SK-N-SH treated with all-trans-retinoic acid at 6 μM for 48 hours (cell line): ENCODE data around the gene RGS9.

ENCODE experiments used
- ATAC-seq: fragments of 200-7000 bp; cut with Tn5 transposase; 3 replicates; pipeline ENCODE4 v1.9.1; 2020; ENCODE audit warnings: mild to moderate bottlenecking, moderate library complexity
- ARNTL ChIP-seq: fragments of 450-650 bp; formaldehyde crosslinking; IDR thresholded peaks from 2 replicates; pipeline ENCODE4 v1.5.0; 2020; ENCODE audit warnings: low read depth, mild to moderate bottlenecking, moderate library complexity, borderline replicate concordance
- BACH2 ChIP-seq: fragments of 250-450 bp; sonication (Bioruptor Pico); IDR thresholded peaks from 2 replicates; pipeline ENCODE4 v1.9.0; 2021; ENCODE audit warnings: mild to moderate bottlenecking, borderline replicate concordance
- CSDC2 ChIP-seq: fragments of 250-450 bp; sonication (Bioruptor Pico); IDR thresholded peaks from 2 replicates; pipeline ENCODE4 v1.5.0; 2020; ENCODE audit warnings: mild to moderate bottlenecking, moderate library complexity
- ESRRG ChIP-seq: fragments of 250-450 bp; sonication (Bioruptor Pico); IDR thresholded peaks from 2 replicates; pipeline ENCODE4 v1.6.1; 2021; ENCODE audit warnings: mild to moderate bottlenecking
- ISL1 ChIP-seq: fragments of 250-450 bp; sonication (Bioruptor Pico); IDR thresholded peaks from 2 replicates; pipeline ENCODE4 v2.1.2; 2022; ENCODE audit warnings: mild to moderate bottlenecking, moderate library complexity
- OSR1 ChIP-seq: fragments of 250-450 bp; sonication (Bioruptor Pico); IDR thresholded peaks from 2 replicates; pipeline ENCODE4 v1.8.0; 2022; ENCODE audit warnings: moderate library complexity, mild to moderate bottlenecking, inconsistent platforms
- PPARA ChIP-seq: fragments of 250-450 bp; sonication (Bioruptor Pico); IDR thresholded peaks from 2 replicates; pipeline ENCODE4 v1.5.0; 2020; ENCODE audit warnings: mild to moderate bottlenecking, borderline replicate concordance
- RARB ChIP-seq: fragments of 250-450 bp; sonication (Bioruptor Pico); IDR thresholded peaks from 2 replicates; pipeline ENCODE4 v1.8.0; 2021; ENCODE audit warnings: mild to moderate bottlenecking, moderate library complexity
- SNAI2 ChIP-seq: fragments of 250-450 bp; sonication (Bioruptor Pico); IDR thresholded peaks from 2 replicates; pipeline ENCODE4 v1.5.0; 2020; ENCODE audit warnings: mild to moderate bottlenecking, moderate library complexity
- TCF4 ChIP-seq: fragments of 250-450 bp; sonication (Bioruptor Pico); IDR thresholded peaks from 2 replicates; pipeline ENCODE4 v1.8.0; 2021; ENCODE audit warnings: mild to moderate bottlenecking, moderate library complexity, borderline replicate concordance
- TOX ChIP-seq: fragments of 250-450 bp; sonication (Bioruptor Pico); IDR thresholded peaks from 2 replicates; pipeline ENCODE4 v1.8.0; 2021; ENCODE audit warnings: mild to moderate bottlenecking, moderate library complexity, borderline replicate concordance
- ZC3H10 ChIP-seq: fragments of 250-450 bp; sonication (Bioruptor Pico); IDR thresholded peaks from 2 replicates; pipeline ENCODE4 v1.5.1; 2021; ENCODE audit warnings: mild to moderate bottlenecking, moderate library complexity
- ZFP3 ChIP-seq: fragments of 250-450 bp; sonication (Bioruptor Pico); IDR thresholded peaks from 2 replicates; pipeline ENCODE4 v1.5.0; 2020; ENCODE audit warnings: mild to moderate bottlenecking, moderate library complexity
- ZNF565 ChIP-seq: fragments of 450-650 bp; formaldehyde crosslinking; conservative IDR thresholded peaks from 2 replicates; pipeline ENCODE4 v1.5.0; 2020; ENCODE audit warnings: low read depth, mild to moderate bottlenecking, moderate library complexity
- ZNF70 ChIP-seq: fragments of 450-650 bp; formaldehyde crosslinking; IDR thresholded peaks from 2 replicates; pipeline ENCODE4 v1.5.0; 2020; ENCODE audit warnings: mild to moderate bottlenecking, moderate library complexity
- TF ChIP-seq, protein P1 (sequence below): fragments of 250-450 bp; sonication (Bioruptor Pico); IDR thresholded peaks from 2 replicates; pipeline ENCODE4 v1.8.0; 2021; ENCODE audit warnings: low read depth, mild to moderate bottlenecking, moderate library complexity, borderline replicate concordance
- TF ChIP-seq, protein P2 (sequence below): fragments of 250-450 bp; sonication (Bioruptor Pico); IDR thresholded peaks from 2 replicates; pipeline ENCODE4 v1.5.1; 2021; ENCODE audit warnings: mild to moderate bottlenecking, moderate library complexity
- TF ChIP-seq, protein P3 (sequence below): fragments of 250-450 bp; sonication (Bioruptor Pico); IDR thresholded peaks from 2 replicates; pipeline ENCODE4 v1.5.0; 2020; ENCODE audit warnings: mild to moderate bottlenecking, moderate library complexity

The RGS9 gene

DNA sequence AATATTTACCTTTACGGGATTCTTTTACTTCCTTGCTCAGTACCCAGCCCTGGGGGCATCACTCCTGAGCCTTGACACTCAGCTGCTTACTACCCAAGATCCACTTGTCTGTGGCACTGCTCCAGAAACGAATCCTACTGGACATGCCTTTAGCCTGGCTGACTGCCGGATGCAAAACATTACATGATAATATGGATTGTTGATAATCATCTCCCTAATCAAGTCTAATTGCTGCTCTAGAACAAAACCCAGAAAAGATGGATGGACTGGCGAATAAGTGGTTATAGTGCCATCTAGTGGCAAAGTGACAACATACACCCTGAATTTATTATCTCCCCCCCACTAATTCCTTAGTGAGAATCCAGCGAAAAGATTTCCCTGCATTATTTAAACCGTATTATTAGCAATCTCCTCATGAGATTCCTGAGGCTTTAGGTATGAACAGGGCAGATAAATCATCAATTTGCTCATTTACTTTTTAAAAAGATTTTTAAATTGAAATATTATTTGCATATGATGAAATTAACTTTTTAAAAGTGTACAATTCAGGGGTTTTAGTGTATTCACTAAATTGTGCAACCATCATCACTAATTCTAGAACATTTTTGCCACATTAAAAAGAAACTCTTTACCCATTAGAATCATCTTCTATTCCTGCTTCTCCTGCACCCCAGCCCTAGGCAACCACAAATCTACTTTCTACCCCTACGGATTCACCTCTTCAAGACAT is 61.6 kb downstream of the RGS9 start (continued):
- TF ChIP-seq, protein P1, sequence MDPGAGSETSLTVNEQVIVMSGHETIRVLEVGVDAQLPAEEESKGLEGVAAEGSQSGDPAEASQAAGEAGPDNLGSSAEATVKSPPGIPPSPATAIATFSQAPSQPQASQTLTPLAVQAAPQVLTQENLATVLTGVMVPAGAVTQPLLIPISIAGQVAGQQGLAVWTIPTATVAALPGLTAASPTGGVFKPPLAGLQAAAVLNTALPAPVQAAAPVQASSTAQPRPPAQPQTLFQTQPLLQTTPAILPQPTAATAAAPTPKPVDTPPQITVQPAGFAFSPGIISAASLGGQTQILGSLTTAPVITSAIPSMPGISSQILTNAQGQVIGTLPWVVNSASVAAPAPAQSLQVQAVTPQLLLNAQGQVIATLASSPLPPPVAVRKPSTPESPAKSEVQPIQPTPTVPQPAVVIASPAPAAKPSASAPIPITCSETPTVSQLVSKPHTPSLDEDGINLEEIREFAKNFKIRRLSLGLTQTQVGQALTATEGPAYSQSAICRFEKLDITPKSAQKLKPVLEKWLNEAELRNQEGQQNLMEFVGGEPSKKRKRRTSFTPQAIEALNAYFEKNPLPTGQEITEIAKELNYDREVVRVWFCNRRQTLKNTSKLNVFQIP = no peak
- TF ChIP-seq ESRRG (CRISPR knock-in tag) (no peak), SNAI2 (CRISPR knock-in tag) (peak; percentile 72; the same call in 1 of the 2 replicates), ZNF565 (CRISPR knock-in tag) (no peak), TOX (no peak), OSR1 (CRISPR knock-in tag) (no peak), TCF4 (CRISPR knock-in tag) (peak; percentile 59; the same call in 1 of the 2 replicates)
- TF ChIP-seq, protein P2, sequence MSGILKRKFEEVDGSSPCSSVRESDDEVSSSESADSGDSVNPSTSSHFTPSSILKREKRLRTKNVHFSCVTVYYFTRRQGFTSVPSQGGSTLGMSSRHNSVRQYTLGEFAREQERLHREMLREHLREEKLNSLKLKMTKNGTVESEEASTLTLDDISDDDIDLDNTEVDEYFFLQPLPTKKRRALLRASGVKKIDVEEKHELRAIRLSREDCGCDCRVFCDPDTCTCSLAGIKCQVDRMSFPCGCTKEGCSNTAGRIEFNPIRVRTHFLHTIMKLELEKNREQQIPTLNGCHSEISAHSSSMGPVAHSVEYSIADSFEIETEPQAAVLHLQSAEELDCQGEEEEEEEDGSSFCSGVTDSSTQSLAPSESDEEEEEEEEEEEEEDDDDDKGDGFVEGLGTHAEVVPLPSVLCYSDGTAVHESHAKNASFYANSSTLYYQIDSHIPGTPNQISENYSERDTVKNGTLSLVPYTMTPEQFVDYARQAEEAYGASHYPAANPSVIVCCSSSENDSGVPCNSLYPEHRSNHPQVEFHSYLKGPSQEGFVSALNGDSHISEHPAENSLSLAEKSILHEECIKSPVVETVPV (CRISPR knock-in tag) = no peak

DNA sequence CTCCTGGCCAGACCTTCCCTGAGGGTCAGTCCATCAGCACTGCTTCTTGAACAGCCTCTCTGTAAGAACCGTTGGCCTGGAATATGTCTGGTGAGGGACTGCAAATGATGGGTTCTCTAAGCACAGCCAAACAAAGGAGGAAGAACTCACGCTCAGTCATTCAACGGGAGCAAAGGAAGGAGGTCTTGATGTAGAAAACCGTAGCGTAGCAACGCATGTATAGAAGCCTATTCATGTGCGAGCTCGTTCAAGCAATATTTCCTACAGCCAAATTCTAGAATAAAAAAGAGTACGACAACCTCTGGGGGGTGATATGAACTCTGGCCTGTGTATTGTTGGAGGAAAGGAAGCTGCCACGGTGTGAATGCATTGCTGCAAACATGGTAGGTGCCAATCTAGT is 64.2 kb downstream of the RGS9 start:
- ATAC-seq = no peak
- TF ChIP-seq, protein P2 (CRISPR knock-in tag) = no peak
- TF ChIP-seq ZC3H10 (CRISPR knock-in tag) (no peak), TOX (no peak), ZFP3 (CRISPR knock-in tag) (no peak), ARNTL (no peak), ZNF70 (CRISPR knock-in tag) (no peak), ZNF565 (CRISPR knock-in tag) (no peak)
- TF ChIP-seq, protein P1 = no peak
- TF ChIP-seq, protein P3, sequence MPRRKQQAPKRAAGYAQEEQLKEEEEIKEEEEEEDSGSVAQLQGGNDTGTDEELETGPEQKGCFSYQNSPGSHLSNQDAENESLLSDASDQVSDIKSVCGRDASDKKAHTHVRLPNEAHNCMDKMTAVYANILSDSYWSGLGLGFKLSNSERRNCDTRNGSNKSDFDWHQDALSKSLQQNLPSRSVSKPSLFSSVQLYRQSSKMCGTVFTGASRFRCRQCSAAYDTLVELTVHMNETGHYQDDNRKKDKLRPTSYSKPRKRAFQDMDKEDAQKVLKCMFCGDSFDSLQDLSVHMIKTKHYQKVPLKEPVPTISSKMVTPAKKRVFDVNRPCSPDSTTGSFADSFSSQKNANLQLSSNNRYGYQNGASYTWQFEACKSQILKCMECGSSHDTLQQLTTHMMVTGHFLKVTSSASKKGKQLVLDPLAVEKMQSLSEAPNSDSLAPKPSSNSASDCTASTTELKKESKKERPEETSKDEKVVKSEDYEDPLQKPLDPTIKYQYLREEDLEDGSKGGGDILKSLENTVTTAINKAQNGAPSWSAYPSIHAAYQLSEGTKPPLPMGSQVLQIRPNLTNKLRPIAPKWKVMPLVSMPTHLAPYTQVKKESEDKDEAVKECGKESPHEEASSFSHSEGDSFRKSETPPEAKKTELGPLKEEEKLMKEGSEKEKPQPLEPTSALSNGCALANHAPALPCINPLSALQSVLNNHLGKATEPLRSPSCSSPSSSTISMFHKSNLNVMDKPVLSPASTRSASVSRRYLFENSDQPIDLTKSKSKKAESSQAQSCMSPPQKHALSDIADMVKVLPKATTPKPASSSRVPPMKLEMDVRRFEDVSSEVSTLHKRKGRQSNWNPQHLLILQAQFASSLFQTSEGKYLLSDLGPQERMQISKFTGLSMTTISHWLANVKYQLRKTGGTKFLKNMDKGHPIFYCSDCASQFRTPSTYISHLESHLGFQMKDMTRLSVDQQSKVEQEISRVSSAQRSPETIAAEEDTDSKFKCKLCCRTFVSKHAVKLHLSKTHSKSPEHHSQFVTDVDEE (CRISPR knock-in tag) = no peak

DNA sequence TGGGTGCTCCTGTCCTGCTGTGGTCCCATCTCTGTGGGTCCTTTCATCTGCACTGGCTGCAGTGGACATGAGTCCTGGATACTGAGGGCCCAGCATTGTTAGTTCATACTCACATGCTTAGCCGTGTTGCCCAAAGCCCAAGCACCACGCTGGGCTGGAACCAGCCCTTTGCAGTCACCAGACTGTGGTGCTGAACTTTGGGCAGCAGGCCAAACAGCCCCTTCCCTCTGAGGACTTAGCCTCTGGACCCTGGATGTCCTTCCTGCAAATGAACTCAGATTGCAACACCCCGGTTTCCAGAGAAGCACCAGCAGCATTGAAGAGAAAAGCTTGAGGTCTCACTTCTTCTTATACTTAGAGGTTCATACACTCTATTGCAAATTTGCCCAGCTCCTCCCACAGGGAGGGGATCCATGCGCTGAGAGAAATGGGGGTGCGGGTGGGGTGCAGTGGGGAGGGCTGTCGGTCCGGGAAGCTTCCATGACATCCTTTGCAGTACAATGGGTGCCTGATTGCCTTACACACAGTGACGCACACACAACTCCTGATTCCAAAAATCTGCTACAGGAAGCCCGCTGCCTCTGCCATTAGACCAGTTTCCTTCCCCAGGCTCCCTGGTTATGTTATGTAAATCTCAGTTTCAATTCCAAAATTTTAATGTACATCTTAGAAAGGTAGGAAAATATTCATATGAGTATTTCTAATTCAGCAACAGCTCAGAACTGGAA is 65.8 kb downstream of the RGS9 start:
- no peak for TF ChIP-seq PPARA (CRISPR knock-in tag)
- TF ChIP-seq, protein P3 (CRISPR knock-in tag) = no peak
- no peak for TF ChIP-seq ARNTL
- TF ChIP-seq ISL1 (CRISPR knock-in tag) = no peak
- TF ChIP-seq OSR1 (CRISPR knock-in tag) = no peak
- TF ChIP-seq RARB (CRISPR knock-in tag) = no peak
- no peak for TF ChIP-seq BACH2 (CRISPR knock-in tag)
- TF ChIP-seq CSDC2 (CRISPR knock-in tag) = no peak
- TF ChIP-seq, protein P2 (CRISPR knock-in tag) = no peak
- TF ChIP-seq ZC3H10 (CRISPR knock-in tag) = no peak
- no peak for ATAC-seq
